ENCODE measurements around the gene ANKRD13A. TPM values are rescaled to one million over a fixed set of nuclear protein-coding genes. Genes with fewer than 3 reads are reported as not detected.

Gene ANKRD13A
- total and polyA plus RNA-seq, 2 of the 13 experiments (the other 11 are each of a cell fraction or from before 2014, with no cell fraction given), result 34.1 to 41.6 TPM

- TF ChIP-seq FOXP4 (CRISPR knock-in tag; IDR thresholded peaks at IDR 0.05) (peak; percentile 37; the same call in 1 of the 2 replicates), ZNF484 (CRISPR knock-in tag; IDR thresholded peaks at IDR 0.05; ENCODE audit: borderline replicate concordance, low read depth) (no peak), XBP1 (CRISPR knock-in tag; IDR thresholded peaks at IDR 0.05) (no peak), RXRA (CRISPR knock-in tag; IDR thresholded peaks at IDR 0.05) (peak; percentile 38; the same call in 1 of the 2 replicates), ZMYM4 (CRISPR knock-in tag; IDR thresholded peaks at IDR 0.05) (peak; percentile 61), BHLHE40 (IDR thresholded peaks at IDR 0.05; ENCODE audit: low read length) (peak; percentile 25; the same call in 1 of the 2 replicates), THAP9 (CRISPR knock-in tag; IDR thresholded peaks at IDR 0.05; ENCODE audit: borderline replicate concordance) (0 out of 2 replicates have a peak, but pooled peaks have one; percentile 36), NR3C1 (CRISPR knock-in tag; IDR thresholded peaks at IDR 0.05) (no peak), ZNF468 (CRISPR knock-in tag; IDR thresholded peaks at IDR 0.05) (no peak), ZNF597 (CRISPR knock-in tag; IDR thresholded peaks at IDR 0.05) (no peak), TEF (CRISPR knock-in tag; IDR thresholded peaks at IDR 0.05) (no peak), ZNF142 (CRISPR knock-in tag; IDR thresholded peaks at IDR 0.05) (no peak), ZNF232 (CRISPR knock-in tag; IDR thresholded peaks at IDR 0.05; ENCODE audit: borderline replicate concordance) (no peak), SPEN (CRISPR knock-in tag; IDR thresholded peaks at IDR 0.05; ENCODE audit: low read depth) (no peak), MATR3 (CRISPR knock-in tag; IDR thresholded peaks at IDR 0.05) (no peak), TBX2 (CRISPR knock-in tag; IDR thresholded peaks at IDR 0.05; ENCODE audit: borderline replicate concordance) (0 out of 2 replicates have a peak, but pooled peaks have one; percentile 29)
These were observed 11.9 kb downstream of the ANKRD13A start (continued) for GRCh38 chr12:110010853-110011723.

Measured in HepG2 (cell line).